Measurements from ENCODE around the gene PCDH1.

Gene PCDH1

DNA sequence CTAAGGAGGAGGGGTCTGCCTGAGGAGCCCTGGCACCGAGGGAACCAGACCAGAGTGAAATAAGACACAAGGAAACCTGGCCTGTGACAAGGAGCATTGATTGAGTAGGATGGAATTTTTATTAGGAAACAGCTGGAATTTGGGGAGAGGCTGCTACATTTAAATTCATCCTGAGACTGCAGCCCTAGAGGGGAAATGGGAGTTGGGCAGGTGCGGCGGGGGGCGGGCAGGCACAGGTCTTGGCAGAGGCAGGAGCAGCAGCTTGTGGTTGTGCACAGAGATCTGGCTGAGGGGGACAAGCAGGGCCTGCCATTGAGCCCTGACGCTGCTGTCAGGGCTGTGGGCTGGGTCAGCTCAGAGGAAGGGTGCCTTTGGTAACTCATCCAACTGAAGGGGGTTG lies 71.6 kb downstream of the PCDH1 start:
- Histone ChIP-seq H3K36me3 (replicated peaks; ENCODE audit: low read depth, low read length) (no peaks in the 10 kb centered on the region), H3K4me2 (ENCODE audit: low read length) (peak overlapping the region; percentile 9; the same call in 1 of the 2 replicates), H3K9ac (ENCODE audit: low read length) (no peak overlapping the region), H3K4me3 (ENCODE audit: low read length) (no peak overlapping the region), H3K27me3 (ENCODE audit: low read depth, low read length) (peaks cover 14% of the 10 kb centered on the region), H4K20me1 (ENCODE audit: insufficient read depth, low read length) (no peaks in the 10 kb centered on the region), H3K79me2 (ENCODE audit: low read length) (no peaks in the 10 kb centered on the region), H3K27ac (ENCODE audit: low read length) (no peak overlapping the region), H3K9me3 (ENCODE audit: insufficient read depth, low read length) (no peaks in the 10 kb centered on the region), H3K4me1 (ENCODE audit: low read length) (peaks cover 13% of the 10 kb centered on the region), H2AFZ (ENCODE audit: low read depth, low read length) (no peak overlapping the region)
- TF ChIP-seq CTCF (IDR thresholded peaks at IDR 0.05; ENCODE audit: low read depth, low read length) (no peak), EZH2phosphoT487 (IDR thresholded peaks at IDR 0.05; ENCODE audit: low read depth) (no peak)

- Histone ChIP-seq H3K9me3 (ENCODE audit: insufficient read depth, low read length) (no peaks in the 10 kb centered on the region), H3K79me2 (ENCODE audit: low read length) (no peaks in the 10 kb centered on the region), H3K4me2 (ENCODE audit: low read length) (peak overlapping the region; percentile 9; the same call in 1 of the 2 replicates), H3K4me1 (ENCODE audit: low read length) (peaks cover 13% of the 10 kb centered on the region), H3K4me3 (ENCODE audit: low read length) (no peak overlapping the region), H3K27me3 (ENCODE audit: low read depth, low read length) (peaks cover 14% of the 10 kb centered on the region), H3K27ac (ENCODE audit: low read length) (no peak overlapping the region), H3K36me3 (replicated peaks; ENCODE audit: low read depth, low read length) (no peaks in the 10 kb centered on the region), H3K9ac (ENCODE audit: low read length) (no peak overlapping the region), H2AFZ (ENCODE audit: low read depth, low read length) (no peak overlapping the region), H4K20me1 (ENCODE audit: insufficient read depth, low read length) (no peaks in the 10 kb centered on the region)
- TF ChIP-seq CTCF (IDR thresholded peaks at IDR 0.05; ENCODE audit: low read depth, low read length) (no peak), EZH2phosphoT487 (IDR thresholded peaks at IDR 0.05; ENCODE audit: low read depth) (no peak)
Observed at GRCh38 chr5:141805874-141806595, 72.2 kb downstream of the PCDH1 start.

- Histone ChIP-seq H3K4me1 (ENCODE audit: low read length) (peaks cover 13% of the 10 kb centered on the region), H3K27me3 (ENCODE audit: low read depth, low read length) (peaks cover 10% of the 10 kb centered on the region), H4K20me1 (ENCODE audit: insufficient read depth, low read length) (no peaks in the 10 kb centered on the region), H3K9ac (ENCODE audit: low read length) (no peak overlapping the region), H3K36me3 (replicated peaks; ENCODE audit: low read depth, low read length) (no peaks in the 10 kb centered on the region), H3K79me2 (ENCODE audit: low read length) (no peaks in the 10 kb centered on the region), H3K4me2 (ENCODE audit: low read length) (no peak overlapping the region), H3K4me3 (ENCODE audit: low read length) (no peak overlapping the region), H2AFZ (ENCODE audit: low read depth, low read length) (no peak overlapping the region), H3K9me3 (ENCODE audit: insufficient read depth, low read length) (no peaks in the 10 kb centered on the region), H3K27ac (ENCODE audit: low read length) (no peak overlapping the region)
- TF ChIP-seq CTCF (IDR thresholded peaks at IDR 0.05; ENCODE audit: low read depth, low read length) (no peak), EZH2phosphoT487 (IDR thresholded peaks at IDR 0.05; ENCODE audit: low read depth) (no peak)
Observed at GRCh38 chr5:141804475-141804874, 73.7 kb downstream of the PCDH1 start.

Measured in OCI-LY3 (cell line).